GM18909 (cell line): ENCODE results near the gene IRF2.
"Not testable (repeated sequence)": the region's sequence is repeated elsewhere in the genome, so short reads cannot be mapped to it uniquely, and the experiment has no call there.

Experiments
- ATAC-seq: cut with Tn5 transposase; IDR thresholded peaks from one replicate; pipeline ENCODE4 v1.9.1; 2021; ENCODE audit warnings: mild to moderate bottlenecking; ENCODE audit not compliant: unreplicated experiment, poor library complexity

The IRF2 gene

DNA sequence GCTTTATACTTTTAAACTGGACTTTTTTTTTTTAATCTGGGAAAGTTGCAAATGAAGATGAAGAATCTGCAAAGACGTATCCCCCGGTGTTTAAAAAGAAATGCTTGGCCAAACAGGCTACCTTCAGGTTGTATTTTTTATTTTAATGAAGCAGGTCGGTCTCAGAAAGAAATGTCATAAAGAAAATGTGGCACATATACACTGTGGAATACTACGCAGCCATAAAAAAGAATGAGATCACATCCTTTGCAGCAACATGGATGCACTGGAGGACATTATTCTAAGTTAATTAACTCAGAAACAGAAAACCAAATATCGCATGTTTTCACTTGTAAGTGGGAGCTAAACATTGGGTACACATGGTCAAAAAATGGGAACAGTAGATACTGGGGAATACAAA lies 123.4 kb downstream of the IRF2 start:
- ATAC-seq = no peak

DNA sequence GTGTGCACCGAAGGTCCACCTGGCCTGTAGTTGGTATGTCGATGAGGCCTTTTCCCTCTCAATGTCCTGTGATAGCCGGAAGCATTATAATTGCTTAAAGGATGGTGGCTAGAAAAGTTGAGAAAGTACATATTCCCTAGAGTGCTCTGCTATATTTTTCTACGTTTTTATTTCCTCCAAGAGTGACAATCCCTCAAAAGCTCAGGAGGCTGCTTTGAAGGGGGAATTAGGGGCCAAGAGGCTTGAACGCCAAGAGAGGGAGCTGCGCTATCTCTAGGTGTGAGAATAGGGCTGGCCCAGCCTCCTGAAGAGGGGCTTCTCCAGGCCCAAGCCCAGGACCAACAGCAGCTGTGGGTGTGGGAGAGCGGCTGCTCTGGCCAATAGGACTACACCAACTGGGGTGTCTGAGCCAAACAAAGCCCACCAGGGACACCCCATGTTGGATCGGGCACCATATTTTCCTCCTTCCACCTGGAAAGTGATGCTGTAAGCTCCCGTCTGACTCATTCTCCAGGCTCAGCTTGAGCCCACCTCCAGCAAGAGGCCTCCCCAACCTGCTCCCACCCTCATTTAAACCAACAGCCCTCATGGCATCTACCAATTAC lies 124.0 kb downstream of the IRF2 start:
- no peak for ATAC-seq

DNA sequence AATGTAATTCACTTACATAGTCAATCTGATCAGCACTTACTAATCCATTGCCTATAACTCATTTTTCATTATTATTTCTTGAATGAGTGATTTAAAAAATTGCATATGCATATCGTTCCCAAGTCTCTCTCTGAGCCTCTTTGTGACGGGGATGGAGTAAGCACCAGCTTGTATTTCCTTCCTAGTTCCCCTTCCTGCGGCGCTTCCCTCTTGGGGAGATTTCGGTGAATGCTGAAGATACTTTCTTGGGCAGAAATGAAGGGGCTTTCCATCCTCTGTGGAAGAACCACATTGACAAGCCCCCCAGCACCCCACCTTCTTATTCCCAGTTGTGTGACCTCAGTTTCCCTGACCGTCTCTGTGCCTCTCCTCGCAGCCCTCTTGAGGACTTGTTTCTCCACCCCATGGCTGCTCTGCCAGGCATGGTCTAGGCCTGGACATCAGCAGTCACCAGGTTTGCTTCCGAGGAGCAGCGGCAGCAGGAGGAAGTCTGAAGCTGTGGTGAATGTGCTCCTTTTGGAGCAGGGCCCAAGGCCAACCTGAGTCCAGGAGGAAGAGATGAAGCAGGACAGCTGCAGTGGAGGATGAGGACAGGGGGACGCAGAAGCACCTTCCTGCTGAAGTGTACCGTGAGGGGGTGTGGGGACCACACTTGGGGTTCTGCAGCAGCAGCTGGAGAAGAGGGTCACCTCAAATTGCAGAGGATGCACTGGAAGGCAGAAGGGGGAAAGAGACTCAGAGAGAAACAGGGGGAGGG lies 124.9 kb downstream of the IRF2 start:
- ATAC-seq = no peak

DNA sequence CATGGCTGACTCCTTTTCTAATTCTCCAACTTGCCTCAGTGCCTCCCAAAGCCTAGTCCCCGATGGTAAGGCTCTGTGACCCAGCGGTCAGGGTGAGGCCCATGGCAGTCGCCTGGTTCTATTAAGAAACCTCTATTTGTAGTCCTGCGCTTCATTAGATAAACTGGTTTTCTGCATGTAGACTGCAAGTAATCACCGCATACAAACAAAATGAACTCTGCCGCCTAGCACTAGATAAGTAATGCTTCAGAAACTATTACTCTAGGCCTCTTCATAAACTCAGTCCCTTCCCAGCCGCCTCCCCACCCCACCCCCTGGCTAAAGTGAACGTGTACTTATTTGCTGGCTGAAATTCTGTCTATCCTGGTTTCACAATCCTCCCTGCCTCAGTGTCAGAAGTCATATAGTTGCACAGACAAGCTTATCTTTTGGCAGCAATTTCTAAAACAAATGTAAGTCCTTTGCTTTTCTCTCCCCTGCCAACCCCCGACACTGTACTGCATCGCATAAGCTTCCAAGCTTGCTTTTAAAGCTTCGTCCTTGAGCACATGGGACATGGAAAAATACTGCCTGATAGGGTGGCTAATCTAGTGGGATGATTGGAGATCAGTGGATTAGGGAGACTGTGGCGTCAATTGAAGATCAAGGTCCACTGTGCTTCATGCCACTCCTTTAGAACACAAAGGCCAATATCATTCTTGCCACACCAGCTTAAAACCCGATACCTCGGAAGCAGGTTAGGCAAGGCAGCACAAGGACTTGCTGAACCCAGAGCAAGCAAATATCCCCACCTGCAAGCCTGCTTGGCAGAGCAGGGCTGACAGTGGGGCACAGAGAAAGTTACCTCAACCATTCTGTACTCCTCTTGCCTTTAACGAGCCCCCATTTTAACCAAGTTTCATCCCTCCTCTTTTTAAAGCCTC lies 125.8 kb downstream of the IRF2 start:
- no peak for ATAC-seq

DNA sequence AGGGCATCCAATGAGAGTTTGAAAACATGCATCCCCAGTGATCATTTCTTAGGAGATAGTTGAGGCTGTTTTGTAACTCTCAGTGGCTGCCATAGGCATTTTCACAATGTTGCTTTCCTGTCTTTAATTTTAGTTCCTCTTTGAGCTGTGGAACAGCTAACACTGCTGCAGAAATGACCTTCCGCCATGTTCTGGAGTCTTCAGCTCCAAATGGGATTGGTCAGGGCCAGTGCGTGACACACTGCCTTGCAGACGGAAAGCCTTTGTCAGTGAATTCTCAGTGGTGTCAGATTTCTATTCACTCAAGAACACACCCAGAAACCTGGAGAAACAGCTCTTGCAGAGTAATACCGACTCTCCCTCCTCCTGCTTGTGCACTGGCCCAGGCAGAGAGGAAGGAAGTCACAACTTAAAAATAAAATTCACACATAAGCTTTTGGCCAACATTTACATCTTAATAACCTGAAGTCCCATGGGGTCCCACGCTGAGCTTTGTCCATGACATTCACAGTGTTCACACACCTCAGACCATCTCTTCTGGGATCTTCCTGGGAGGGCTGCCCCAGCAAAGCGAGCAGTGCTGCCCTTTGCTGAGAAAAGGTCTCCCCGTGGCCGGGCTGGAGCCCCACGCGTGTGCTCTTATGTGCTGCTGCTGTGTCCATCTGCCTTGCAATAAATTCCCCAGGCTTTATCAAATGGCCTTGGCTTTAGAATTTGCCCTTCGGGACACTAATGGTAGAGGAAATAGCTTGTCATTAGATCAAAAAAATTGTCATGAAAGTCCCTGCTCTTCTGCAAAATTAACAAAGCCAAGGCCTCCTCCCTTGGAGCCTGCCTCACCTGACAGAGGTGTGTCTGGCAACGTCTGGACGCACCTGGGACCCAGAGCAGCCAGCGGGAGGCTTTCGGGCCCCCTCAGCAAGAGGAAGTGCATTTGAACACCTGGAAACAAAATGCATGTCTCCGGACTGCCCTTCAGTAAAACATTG lies 126.8 kb downstream of the IRF2 start:
- peak; percentile 80 for ATAC-seq

DNA sequence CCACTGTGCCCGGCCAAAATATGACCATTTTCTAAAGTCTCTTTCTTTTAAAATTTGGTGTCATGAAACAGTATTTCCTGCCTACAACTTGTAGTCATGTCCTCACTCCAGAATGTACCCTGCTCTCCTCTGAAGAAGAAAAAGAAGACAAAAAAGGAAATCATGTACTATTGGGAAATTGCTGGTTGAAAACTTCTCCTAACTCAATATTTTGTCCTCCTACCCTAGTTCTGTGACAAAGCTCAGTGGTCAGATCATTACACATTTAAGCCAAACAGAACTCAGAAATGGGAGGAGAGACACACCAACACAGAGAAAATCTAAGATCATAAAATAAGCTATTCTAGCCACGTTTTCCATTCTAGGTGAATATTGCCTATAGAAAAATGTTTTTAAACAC lies 127.7 kb downstream of the IRF2 start:
- no peak for ATAC-seq

DNA sequence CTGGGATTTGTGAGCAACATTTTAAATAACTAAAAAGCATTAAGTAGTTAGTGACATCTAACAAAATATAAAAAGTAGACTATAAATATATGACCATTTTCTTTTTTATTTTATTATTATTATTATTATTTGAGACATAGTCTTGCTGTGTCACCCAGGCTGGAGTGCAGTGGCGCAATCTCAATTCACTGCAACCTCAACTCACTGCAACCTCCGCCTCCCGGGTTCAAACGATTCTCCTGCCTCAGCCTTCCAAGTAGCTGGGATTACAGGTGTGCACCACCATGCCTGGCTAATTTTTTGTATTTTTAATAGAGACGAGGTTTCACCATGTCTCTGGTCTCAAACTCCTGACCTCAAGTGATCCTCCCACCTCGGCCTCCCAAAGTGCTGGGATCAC lies 128.1 kb downstream of the IRF2 start:
- not testable (repeated sequence) for ATAC-seq

DNA sequence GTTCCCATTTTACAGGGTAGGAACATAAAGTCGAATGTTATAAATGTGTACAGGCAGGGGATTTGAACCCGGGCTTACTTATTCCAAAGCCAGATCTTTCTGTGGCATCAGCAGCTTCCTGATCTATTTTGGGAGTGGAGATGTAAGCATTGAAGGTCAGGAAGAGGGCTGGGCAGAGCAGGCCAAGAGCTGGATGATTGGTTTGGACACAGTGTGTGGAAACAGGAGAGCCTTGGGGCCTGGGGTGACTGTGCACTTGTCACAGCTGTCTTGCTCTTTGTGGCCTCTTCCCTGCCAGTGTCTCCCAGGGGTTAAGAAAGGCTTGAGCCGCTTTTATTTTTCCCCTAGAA lies 128.8 kb downstream of the IRF2 start:
- no peak for ATAC-seq

DNA sequence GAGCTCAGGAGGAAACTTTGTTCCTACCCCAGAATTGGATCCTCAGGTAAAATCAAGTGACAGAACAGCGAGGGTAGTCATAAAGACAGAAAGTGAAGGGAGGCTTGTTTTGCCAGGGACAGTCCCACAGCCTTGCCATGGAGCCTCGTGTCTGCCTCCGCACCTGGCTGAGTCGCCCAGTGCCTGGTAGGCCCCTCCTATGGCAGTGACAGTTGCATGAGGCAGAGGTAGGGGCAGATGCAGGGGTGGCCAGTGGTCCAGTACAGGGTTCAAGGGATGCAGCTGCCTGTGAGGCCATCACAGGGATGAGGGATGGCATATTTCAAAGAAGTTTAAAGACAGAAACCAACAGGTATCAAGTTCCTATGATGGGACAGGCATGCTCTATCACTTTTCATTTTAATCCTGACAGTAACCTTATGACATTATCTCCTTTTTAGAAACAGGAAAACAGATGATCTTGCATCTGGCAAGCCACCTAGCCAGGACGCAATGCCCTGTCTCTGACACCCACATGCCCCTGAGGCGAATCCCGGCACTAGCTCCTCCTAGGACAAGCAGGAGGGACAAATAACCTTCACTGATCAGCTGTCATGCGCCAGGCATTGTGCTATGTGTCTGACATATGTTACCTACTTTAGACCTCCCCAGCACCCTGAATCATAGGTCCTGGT lies 129.3 kb downstream of the IRF2 start:
- no peak for ATAC-seq

DNA sequence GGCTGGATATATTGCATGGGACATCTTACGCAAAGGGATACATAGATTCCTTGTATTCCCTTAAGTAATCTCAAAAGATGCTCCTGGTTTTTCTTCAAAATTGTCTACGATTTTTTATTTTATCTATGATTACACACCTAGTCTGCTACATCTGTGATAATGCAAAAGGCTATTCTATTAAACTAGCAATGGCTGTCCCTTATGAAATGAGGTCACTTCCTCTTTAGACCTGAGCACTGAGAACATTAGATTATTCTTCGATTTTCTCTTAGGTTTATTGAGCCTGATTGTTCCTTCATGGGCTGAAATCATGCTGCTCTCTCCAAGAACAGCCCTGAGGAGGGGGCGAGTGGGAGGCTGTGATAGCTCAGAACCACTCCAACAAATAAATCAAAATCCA lies 129.9 kb downstream of the IRF2 start:
- ATAC-seq = no peak

DNA sequence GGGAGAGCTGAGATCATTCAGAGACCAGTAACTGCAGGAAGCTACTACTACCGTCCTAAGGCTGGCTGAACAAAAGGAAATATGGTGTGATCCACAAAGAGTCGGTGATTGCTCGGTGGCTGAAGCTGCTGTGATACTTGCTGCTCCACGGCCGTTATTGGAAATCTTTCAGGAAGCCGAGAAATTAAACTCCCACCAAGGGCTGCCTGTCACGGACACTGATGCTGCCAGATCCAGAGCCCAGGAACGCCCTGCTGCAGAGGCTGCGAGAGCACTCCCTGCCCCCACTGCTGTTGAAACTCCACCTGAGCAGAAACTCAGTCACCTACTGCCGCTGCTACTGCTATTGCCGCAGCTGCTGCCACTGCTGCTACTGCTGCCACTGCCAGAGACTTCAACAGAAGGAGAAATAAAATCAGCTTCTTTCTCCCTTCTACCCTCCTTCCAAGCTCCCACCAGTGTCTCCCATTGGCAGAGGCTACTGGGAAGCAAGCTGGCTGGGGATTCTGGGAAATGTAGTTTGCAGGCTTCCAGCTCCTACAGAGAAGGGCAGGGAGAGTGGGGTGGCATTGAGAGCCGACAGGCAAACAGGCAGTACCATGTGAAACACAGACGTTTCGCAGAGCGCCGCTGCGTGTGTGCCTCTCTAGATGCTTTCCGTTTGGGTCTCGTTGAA lies 130.7 kb downstream of the IRF2 start:
- peak; percentile 40 for ATAC-seq

DNA sequence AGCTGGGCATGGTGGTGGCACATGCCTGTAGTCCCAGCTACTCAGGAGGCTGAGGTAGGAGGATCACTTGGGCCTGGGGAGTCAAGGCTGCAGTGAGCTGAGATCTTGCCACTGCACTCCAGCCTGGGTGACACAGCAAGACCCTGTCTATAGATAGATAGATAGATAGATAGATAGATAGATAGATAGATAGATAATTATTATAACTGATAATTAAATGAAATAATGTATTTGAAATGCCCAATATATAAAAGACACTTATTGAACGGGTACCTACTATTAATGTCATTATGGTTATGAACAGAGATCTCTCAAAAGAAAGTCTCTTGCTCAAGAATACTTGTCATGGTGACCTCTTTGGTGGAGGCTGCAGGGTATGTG lies 131.5 kb downstream of the IRF2 start:
- ATAC-seq = not testable (repeated sequence)

DNA sequence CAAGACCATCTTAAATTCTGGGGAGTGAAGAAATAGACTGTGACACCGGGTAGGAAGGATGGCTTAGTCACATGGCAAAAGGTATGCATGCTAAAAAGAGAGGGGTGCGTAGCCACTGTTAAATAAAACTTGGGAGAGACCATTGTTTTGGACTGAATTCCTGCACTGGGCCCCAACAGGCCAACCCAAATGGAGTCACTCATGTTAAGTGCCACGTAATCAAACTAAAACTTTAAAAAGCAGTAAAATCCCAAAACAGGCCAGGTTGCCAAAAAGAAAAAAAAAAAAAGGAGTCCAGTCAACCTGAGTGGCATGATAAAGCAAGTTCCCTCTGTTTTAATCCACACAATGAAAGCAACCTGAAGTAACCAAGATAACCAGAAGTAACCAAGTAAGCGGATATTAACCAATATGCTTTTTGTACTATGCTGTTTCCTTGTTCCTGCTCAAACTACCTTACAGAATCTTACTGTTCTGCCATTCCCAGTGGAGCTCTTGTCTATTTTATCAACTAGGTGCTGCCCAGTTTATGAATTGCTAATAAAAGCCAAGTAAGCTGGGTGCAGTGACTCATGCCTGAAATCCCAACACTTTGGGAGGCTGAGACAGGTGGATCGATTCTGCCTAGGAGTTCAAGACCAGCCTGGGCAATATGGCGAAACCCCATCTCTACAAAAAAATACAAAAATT lies 132.0 kb downstream of the IRF2 start:
- ATAC-seq = no peak

DNA sequence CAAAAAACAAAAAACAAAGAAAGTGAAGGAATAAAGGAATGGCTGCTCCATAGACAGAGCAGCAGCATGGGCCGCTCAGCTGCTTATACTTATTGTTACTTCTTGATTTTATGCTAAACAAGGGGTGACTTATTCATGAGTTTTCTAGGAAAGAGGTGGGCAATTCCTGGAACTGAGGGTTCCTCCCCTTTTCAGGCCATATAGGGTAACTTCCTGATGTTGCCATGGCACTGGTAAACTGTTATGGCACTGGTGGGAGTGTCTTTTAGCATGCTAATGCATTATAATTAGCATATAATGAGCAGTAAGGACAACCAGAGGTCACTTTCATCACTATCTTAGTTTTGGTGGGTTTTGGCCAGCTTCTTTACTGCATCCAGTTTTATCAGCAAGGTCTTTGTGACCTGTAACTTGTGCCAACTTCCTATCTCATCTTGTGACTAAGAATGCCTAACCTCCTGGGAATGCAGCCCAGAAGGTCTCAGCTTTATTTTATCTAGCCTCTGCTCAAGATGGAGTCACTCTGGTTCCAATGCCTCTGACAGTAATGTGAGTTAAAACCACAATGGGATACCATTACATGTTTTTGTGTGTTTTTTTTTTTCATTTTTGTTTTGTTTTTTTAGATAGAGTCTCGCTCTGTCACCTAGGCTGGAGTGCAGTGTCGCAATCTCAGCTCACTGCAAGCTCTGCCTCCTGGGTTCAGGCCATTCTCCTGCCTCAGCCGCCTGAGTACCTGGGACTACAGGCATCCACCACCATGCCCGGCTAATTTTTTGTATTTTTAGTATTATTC lies 134.8 kb downstream of the IRF2 start:
- ATAC-seq = not testable (repeated sequence)

DNA sequence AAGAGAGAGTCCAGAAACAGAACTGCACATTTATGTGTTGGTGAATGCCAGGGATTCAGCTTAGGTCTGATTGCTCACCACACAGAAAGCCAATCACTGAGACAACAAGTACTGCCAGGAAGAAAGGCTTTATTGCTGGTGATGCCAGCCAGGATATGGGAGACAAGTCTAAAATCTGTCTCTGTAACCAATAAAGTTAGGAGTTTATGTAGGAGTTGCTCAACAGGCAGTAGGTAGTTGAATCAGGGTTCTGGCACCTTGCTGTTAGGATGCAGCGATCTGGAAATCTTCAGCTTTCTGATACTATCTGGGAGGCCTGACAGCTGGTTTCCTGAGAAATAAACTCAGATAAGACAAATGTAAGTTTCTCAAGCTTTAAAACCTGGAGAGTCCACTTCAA lies 136.4 kb downstream of the IRF2 start:
- no peak for ATAC-seq
